Measurements from ENCODE around the gene PROX2. TPM values are rescaled to one million over a fixed set of nuclear protein-coding genes. Genes with fewer than 3 reads are reported as not detected.

The PROX2 gene
- total RNA-seq, 1 donor from 2014 or later = not detected

DNA sequence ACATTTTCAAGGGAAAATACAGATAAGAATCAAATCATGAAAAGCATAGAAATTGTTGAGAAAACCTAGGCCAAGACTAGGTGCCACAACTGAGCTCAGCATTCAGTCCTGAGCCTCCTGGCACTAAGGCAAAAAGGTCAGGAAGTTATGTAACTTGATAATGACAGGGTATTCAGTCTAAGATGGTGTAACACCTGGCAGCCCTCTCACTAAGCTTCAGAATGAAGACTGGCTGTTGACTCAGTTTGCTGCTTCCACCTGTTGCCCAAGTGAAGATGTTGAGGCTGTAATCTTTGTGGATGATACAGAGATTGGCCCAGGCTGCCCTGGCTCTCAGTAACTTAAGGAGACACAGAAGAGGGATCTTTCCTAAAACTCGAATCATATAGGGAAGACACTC is 19.6 kb downstream of the PROX2 start:
- intact Hi-C loops (cut with micrococcal nuclease) = no loop called here
- ATAC-seq = no peak

DNA sequence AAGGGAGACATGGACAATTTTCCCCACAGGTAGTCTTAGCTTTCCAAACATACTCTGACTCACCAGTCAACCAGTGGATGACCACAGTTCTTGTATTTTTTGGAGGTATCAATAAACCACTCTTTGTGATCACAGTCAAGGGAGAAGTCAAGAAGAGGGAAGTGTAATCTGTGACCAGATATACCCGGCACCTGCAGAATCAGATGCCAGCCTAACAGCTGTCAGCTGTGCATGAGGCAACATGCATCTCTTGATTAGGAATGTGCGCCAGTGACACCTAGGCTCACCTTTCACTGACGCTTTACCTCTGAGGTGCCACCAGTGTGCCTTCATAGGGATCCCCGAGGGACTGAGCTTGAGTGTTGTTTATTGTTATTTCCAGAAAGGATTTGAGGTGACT is 20.0 kb downstream of the PROX2 start:
- ATAC-seq = no peak
- intact Hi-C loops (cut with micrococcal nuclease) = no loop called here
- no peak for DNase-seq

More for the DNA sequence above, 19.6 kb downstream of the PROX2 start:
- no peak for DNase-seq

DNA sequence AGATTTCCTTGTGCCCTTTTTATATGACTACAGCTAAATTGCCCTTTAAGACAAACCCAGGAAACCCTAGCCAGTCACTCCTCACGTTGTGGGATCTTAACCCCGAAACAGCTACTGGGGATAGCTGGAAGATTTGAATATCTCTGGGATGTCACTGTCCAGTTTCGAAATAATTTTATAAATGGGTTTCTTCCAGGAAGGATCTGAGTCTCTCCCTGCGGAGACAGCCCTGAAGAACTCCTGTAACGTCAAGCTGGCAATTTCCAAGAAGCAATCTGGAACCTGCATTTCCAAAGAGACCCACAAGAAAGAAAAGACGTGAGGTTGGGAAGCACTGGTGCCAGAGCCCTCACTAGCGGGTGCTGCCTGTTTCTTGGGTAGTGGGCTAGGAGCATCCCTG is 20.9 kb downstream of the PROX2 start:
- DNase-seq = no peak
- no peak for ATAC-seq
- intact Hi-C loops (cut with micrococcal nuclease) = no loop called here

- intact Hi-C loops (cut with micrococcal nuclease) = no loop called here
- ATAC-seq = no peak
Measured at GRCh38 chr14:74853581-74853980, 22.4 kb downstream of the PROX2 start.

GRCh38 chr14:74852922-74853530 is 22.9 kb downstream of the PROX2 start:
- no peak for ATAC-seq
- DNase-seq = no peak
- intact Hi-C loops (cut with micrococcal nuclease) = no loop called here

More at GRCh38 chr14:74853581-74853980, 22.4 kb downstream of the PROX2 start:
- no peak for DNase-seq

DNA sequence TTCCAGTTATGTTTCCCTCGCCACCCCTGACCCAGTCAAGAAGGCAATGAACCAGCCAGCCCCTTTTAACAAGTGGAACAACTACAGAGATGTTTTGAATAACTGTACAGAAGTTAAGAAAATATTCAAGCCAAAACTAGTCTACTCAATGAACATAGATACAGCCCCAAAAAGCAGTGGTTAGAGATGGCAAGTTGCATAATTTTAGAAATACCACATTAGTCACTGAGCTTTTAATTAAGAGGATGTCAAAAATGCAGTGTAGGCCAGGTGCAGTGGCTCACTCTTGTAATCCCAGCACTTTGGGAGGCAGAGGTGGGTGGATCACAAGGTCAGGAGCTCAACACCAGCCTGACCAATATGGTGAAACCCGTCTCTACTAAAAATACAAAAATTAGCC is 27.2 kb downstream of the PROX2 start:
- intact Hi-C loops (cut with micrococcal nuclease) = no loop called here
- ATAC-seq = no peak
- DNase-seq = no peak

DNA sequence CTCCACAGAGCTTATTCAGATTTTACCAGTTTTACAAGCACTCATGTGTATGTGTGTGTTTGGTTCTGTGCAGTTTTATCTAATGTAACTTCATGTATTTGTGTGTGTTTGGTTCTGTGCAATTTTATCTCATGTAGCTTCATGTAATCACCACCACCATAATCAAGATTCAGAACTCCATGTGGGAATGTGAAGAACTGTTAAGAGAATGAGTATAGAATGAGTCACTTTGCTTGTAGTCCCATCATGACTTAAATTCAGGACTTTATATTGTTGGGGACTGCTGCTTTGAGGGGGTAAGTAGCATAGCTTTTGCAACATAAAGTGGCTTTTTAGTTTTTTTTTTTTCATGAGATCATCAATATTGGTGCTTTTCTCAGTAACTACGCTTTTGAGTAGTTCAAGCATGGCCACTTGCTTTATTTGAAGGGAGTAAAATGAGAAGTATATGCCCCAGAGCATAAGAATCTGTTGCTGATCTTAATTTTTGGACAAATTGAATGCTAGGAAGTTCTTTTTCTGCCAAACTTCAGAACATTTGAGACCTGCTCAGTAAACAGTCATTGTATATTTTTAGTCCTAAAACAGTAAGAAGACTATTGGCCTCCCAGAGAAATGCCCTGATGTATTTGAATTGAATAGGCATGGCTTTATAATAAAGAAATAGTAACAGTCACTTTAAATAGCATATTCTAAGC is 28.8 kb downstream of the PROX2 start:
- ATAC-seq (no peak), DNase-seq (no peak)
- intact Hi-C loops (cut with micrococcal nuclease) = no loop called here

DNA sequence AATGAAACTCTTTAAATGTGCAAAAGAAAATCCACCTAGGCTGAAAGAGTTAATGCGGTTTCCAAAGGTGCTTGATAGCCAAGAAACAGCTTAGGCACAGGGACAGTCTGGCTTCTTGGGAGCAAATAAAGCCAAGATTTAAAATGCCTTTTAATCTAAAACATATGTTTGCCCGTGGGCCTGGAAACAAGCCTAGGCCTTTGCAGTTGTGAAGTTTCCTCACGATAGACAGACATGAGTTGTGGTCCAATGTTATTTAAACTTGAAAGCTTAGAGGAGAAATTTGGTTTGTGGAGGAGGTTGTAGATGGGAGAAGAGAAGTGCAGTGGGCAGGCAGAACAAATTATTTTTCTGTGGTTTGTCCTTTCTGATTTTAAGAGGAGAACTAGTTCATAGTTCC is 29.8 kb downstream of the PROX2 start:
- intact Hi-C loops (cut with micrococcal nuclease) = no loop called here
- DNase-seq = no peak
- ATAC-seq = peak; percentile 38

DNA sequence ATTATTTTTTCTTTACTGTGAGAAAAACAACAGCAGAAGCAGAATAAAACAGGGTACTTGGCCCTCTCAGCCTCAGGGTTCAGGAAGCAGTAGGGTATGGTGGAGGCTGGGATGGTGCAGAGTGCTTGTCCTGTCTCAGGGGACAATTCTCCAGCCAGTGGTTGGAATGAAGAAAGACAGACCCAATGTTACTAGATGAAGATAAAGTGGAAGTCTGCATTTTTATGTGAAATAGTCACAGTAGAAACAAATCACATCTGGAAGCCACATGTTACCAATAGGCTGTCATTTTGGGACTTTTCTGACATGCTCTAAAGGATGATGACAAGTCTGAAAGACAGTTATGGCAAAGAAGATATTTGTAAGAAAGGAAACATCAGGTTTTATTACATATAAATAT is 32.3 kb downstream of the PROX2 start:
- DNase-seq = no peak
- intact Hi-C loops (cut with micrococcal nuclease) = no loop called here
- ATAC-seq = peak; percentile 91

DNA sequence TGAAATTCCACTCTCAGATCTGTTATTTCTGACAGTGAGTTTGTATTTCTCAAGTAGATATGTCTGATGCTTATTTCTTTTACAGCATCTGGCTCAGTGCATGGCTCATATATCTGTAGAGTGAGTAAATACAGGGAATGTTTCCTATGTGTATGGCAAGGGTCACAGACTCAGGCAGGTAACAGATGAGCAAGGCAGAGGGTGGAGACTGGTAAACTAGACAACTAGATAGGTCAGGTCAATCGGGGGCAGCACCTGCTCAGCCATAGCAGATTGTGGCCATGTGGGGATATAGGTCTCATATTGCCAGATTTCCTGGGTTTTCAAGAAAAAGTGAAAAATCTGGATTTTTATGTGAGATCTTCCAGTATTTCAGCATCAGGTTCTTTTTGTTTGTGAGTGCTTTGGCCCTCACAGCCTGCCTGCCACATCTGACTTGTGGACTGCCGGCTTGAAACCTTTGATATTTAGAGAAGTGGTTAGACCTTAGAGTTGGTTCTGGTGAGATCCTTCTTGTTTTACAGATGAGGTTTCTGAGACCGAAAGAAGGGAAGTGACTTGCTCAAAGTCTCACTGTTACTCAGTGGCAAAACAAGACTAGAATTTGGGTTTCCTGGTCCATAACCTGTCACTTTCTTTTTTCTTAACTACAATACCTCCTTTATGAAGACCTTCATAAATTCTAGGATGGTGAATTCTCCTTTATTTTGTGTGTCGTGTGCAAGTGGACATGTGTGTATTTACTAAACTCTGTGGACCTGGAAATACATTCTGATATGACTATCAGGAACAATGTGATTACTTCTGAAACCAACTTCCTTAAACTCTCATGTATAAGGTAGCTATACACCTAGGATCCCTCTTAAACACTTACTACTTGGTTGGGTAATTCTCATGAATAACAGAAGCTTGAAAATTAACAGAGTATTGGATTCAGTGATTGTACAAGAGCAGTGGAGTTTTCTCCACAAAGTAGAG is 34.4 kb downstream of the PROX2 start:
- intact Hi-C loops (cut with micrococcal nuclease) = no loop called here
- DNase-seq = no peak
- no peak for ATAC-seq

- no peak for ATAC-seq
- intact Hi-C loops (cut with micrococcal nuclease) = no loop called here
- DNase-seq = no peak
Measured at GRCh38 chr14:74840603-74841030, 35.3 kb downstream of the PROX2 start.

DNA sequence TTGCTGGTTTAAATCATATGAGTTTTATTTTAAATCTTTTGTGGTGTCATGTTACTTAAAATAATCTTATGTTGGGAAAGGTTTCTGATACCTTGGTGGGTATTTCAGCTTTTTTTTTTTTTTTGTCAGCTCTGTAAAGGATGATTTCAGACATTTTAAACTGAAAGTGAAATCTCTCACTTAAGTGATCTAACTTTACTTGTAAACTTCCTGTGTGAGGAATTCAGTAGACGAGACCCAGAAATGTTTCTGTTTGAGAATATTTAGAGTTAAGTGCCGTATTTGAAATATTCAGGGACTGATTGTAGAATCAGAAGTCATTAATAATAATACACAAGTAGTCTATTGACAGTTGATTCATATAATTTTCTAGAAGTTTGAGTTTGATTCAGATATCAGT is 37.8 kb downstream of the PROX2 start:
- DNase-seq (no peak), ATAC-seq (no peak)
- intact Hi-C loops (cut with micrococcal nuclease) = no loop called here

DNA sequence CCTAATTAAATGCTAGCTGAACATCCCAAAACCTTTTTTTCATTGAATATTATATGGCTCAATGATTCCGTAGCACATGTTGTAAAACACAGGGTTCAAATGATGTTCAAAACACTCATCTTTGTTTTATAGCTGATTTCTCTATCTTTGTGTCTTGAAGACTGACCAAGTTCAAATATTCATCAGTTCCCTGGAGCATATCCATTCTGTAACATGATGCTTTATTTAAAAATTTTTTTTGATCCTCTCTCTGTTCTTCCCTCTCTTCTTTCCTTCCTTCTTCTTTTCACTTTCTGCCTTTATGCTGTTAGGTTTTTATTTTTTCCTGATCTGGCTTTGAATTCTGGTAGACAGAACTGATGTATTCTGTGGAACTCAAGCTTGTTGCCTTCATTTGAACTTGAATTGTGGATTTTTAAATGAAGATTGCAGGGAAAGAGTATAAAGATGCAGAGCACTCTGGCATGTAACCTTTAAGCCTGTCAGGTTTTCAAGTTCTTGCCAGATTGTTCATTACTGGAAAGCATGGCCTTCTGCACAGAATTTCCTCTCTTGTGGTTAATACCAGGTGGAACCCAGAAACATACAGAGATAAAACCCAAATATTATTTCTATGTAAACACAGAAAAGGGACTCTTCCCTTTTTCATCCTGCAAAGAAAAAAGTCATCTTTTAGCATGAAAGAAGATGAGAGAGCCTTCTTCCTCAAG is 39.5 kb downstream of the PROX2 start:
- DNase-seq (no peak), ATAC-seq (no peak)
- intact Hi-C loops (cut with micrococcal nuclease) = no loop called here

DNA sequence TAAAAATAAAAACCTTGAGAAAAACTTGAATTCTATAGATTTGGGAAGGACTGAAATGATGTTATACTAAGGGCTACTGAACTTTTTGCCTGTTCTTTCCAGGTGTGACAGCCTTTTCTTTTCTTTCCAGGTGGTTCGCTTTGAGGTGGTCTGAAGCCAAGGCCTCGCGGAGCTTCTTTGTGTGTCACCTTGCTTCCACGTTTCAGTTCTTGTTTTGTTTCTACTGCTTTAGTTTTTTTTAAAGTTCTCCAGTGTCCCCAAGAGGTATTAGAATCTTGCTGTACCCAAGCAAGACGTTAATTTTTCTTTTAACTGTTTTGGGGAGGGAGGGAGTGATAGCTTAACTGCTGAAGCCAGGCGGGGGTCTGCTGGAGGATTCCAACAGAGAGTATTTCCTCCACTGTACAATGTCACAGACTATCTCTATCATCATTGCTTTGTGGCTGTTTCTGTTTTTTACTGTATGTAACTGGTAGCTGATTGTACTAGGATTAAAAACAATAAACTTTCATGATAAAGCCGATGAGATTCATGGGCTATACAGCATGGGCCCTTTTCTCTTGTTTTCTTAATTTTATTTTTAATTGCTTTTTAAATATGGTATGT is 40.2 kb downstream of the PROX2 start:
- ATAC-seq = no peak
- intact Hi-C loops (cut with micrococcal nuclease) = no loop called here
- DNase-seq = no peak

GRCh38 chr14:74834692-74835392 is 41.1 kb downstream of the PROX2 start:
- DNase-seq (no peak), ATAC-seq (no peak)
- intact Hi-C loops (cut with micrococcal nuclease) = no loop called here

DNA sequence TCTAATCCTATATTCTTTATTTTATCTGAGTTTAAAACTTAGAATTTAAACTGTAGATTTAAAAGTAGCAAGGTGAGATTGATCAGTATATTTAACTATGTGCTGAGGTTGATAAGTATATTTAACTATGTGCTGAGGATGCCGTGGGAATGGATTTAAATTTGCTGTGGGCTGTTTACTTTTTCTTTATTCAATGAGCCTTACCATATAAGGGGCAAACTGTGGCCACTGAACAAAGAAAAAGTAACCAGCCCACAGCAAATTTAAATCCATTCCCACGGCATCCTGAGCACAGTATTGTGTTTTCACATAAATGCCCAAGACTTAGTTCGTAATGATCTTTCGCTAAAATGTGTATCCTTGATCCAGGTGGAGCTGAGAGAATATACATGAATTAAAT is 43.1 kb downstream of the PROX2 start:
- DNase-seq (no peak), ATAC-seq (no peak)
- intact Hi-C loops (cut with micrococcal nuclease) = no loop called here

- DNase-seq (no peak), ATAC-seq (no peak)
- intact Hi-C loops (cut with micrococcal nuclease) = no loop called here
Measured at GRCh38 chr14:74829251-74829650, 46.7 kb downstream of the PROX2 start.

GRCh38 chr14:74826574-74826973 is 49.4 kb downstream of the PROX2 start:
- ATAC-seq (no peak), DNase-seq (no peak)
- intact Hi-C loops (cut with micrococcal nuclease) = no loop called here

All from left ventricle myocardium superior (tissue), 1 donor.